HCT116 (cell line): ENCODE results near the gene LYPD8. TPM values are rescaled to one million over a fixed set of nuclear protein-coding genes. Genes with fewer than 3 reads are reported as not detected.

Experiments used
- ATAC-seq: fragments of 200-7000 bp; cut with Tn5 transposase; 2 replicates; pipeline ENCODE4 v1.9.1; 2020; ENCODE audit warnings: mild to moderate bottlenecking, moderate library complexity
- BruUV-seq: library from RNA; stranded (reverse); fragments of 400-500 nt; replicated peaks from 2 replicates; lab custom pipeline; 2021; lab: Mats Ljungman, UMichigan
- CTCF ChIA-PET: fragments of 300-600 bp; sonication (Branson Sonifier 250); formaldehyde crosslinking; loops from one replicate; lab custom pipeline; 2021; ENCODE audit warnings: antibody characterized with exemption; lab: Charles Lee
- POLR2A ChIA-PET: fragments of 300-600, 350-600 bp; sonication (Branson Sonifier 250); formaldehyde crosslinking; loops from one replicate; lab custom pipeline; 2021; ENCODE audit warnings: antibody characterized with exemption; lab: Charles Lee
- RAD21 ChIA-PET, 2 experiments: fragments of 300-600 bp; sonication (Branson Sonifier 250); formaldehyde crosslinking; loops; one replicate each; lab custom pipeline; 2023; ENCODE audit warnings: low total read pairs in 2 of 2; ENCODE audit not compliant: uncharacterized antibody in 2 of 2, unreplicated experiment in 2 of 2, low non-redundant PET in 1 of 2; lab: Charles Lee
- DNase-seq: peaks from one replicate; pipeline ENCODE4 v3.0.0-alpha.2; 2010; ENCODE audit warnings: low read depth, low spot score
- H2AFZ ChIP-seq: fragments of 200-600 bp; shearing (Covaris generic), sonication (generic); 2 replicates; pipeline ENCODE4 v1.6.1; 2017; ENCODE audit warnings: low read depth, mixed run types, mixed read lengths, antibody characterized with exemption, low read length; ENCODE audit not compliant: poor library complexity, severe bottlenecking
- H3K27ac ChIP-seq: 2 replicates; pipeline ENCODE4 v1.5.1; 2012; ENCODE audit warnings: low read depth, low read length
- H3K27me3 ChIP-seq: fragments of 200-600 bp; sonication (generic); 2 replicates; pipeline ENCODE4 v1.6.1; 2016; ENCODE audit warnings: mixed run types, low read length, mixed read lengths; ENCODE audit not compliant: insufficient read depth
- H3K36me3 ChIP-seq, 2 experiments: fragments of 200-500 bp in 1 of 2; fragments of 200-600 bp in 1 of 2; sonication (Bioruptor generic) in 1 of 2; sonication (generic) in 1 of 2; 2 replicates each; pipeline versions ENCODE4 v1.5.1 to v1.6.1; 2014 to 2016; ENCODE audit warnings: low read length in 2 of 2, inconsistent platforms in 1 of 2, mixed read lengths in 1 of 2, mixed run types in 1 of 2; ENCODE audit not compliant: insufficient read depth in 2 of 2, control insufficient read depth in 1 of 2
- H3K4me1 ChIP-seq, 2 experiments: fragments of 200-600 bp in 1 of 2; sonication (generic) in 1 of 2; 2 replicates each; pipeline versions ENCODE4 v1.5.1 to v1.6.1; 2012 to 2017; ENCODE audit warnings: low read length in 2 of 2, inconsistent platforms in 1 of 2, mild to moderate bottlenecking in 1 of 2, mixed read lengths in 1 of 2, mixed run types in 1 of 2, moderate library complexity in 1 of 2; ENCODE audit not compliant: insufficient read depth in 2 of 2, control insufficient read depth in 1 of 2
- H3K4me2 ChIP-seq: fragments of 200-600 bp; sonication (generic); 2 replicates; pipeline ENCODE4 v1.6.1; 2017; ENCODE audit warnings: mixed run types, low read length, mixed read lengths
- H3K4me3 ChIP-seq, 2 experiments: fragments of 200-600 bp in 1 of 2; sonication (generic) in 1 of 2; replicated peaks in 1 of 2; 2 replicates each; pipeline ENCODE4 v1.5.1; 2011 to 2016; ENCODE audit warnings: low read length in 2 of 2, control low read depth in 1 of 2, low read depth in 1 of 2, mild to moderate bottlenecking in 1 of 2, mixed read lengths in 1 of 2, mixed run types in 1 of 2
- H3K79me2 ChIP-seq: fragments of 200-600 bp; sonication (generic); 2 replicates; pipeline ENCODE4 v1.6.1; 2017; ENCODE audit warnings: mild to moderate bottlenecking, mixed run types, low read length, moderate library complexity, mixed read lengths; ENCODE audit not compliant: insufficient read depth
- H3K9ac ChIP-seq: fragments of 200-600 bp; sonication (generic); 2 replicates; pipeline ENCODE4 v1.6.1; 2016; ENCODE audit warnings: low read length, mixed read lengths
- H3K9me2 ChIP-seq: fragments of 200-600 bp; sonication (generic), shearing (Covaris generic); 2 replicates; pipeline ENCODE4 v1.6.1; 2017; ENCODE audit warnings: mixed run types, mild to moderate bottlenecking, moderate library complexity; ENCODE audit not compliant: insufficient read depth
- H3K9me3 ChIP-seq, 2 experiments: fragments of 200-500 bp in 1 of 2; fragments of 200-600 bp in 1 of 2; sonication (Bioruptor generic) in 1 of 2; sonication (generic) in 1 of 2; 2 replicates each; pipeline ENCODE4 v1.6.1; 2014 to 2017; ENCODE audit warnings: low read length in 2 of 2, mixed read lengths in 2 of 2, inconsistent platforms in 1 of 2, low read depth in 1 of 2, mild to moderate bottlenecking in 1 of 2, mixed run types in 1 of 2, moderate library complexity in 1 of 2; ENCODE audit not compliant: control insufficient read depth in 1 of 2, insufficient read depth in 1 of 2
- H4K20me1 ChIP-seq: fragments of 200-600 bp; sonication (generic), shearing (Covaris generic); 2 replicates; pipeline ENCODE4 v1.6.1; 2017; ENCODE audit warnings: mixed run types, mild to moderate bottlenecking, moderate library complexity; ENCODE audit not compliant: insufficient read depth
- CEBPB ChIP-seq: IDR thresholded peaks from 2 replicates; pipeline ENCODE4 v1.6.1; 2012; ENCODE audit warnings: low read depth
- ELF1 ChIP-seq: IDR thresholded peaks from 2 replicates; pipeline ENCODE4 v1.6.1; 2012; ENCODE audit warnings: low read depth, borderline replicate concordance
- EZH2phosphoT487 ChIP-seq: fragments of 200-600 bp; IDR thresholded peaks from 2 replicates; pipeline ENCODE4 v1.6.1; 2018; ENCODE audit warnings: antibody characterized with exemption, borderline replicate concordance
- FOSL1 ChIP-seq: IDR thresholded peaks from 2 replicates; pipeline ENCODE4 v1.6.1; 2012; ENCODE audit warnings: low read depth
- JUND ChIP-seq: IDR thresholded peaks from 2 replicates; pipeline ENCODE4 v1.6.1; 2012
- RAD21 ChIP-seq: IDR thresholded peaks from 2 replicates; pipeline ENCODE4 v1.6.1; 2012; ENCODE audit warnings: low read depth, mild to moderate bottlenecking
- SIN3A ChIP-seq: IDR thresholded peaks from 2 replicates; pipeline ENCODE4 v1.6.1; 2012; ENCODE audit warnings: low read depth
- SP1 ChIP-seq: IDR thresholded peaks from 2 replicates; pipeline ENCODE4 v1.6.1; 2012; ENCODE audit warnings: low read depth
- intact Hi-C: fragments of 100-400 bp; cut with micrococcal nuclease; formaldehyde crosslinking; loops from 2 replicates; pipeline ENCODE4 v1.10.0; 2022
- total RNA-seq: library from RNA; stranded (reverse); gene quantifications from one replicate; pipeline ENCODE4 v1.2.1, GENCODE V29; 2021; ENCODE audit not compliant: unreplicated experiment
- TF ChIP-seq, protein P1 (sequence below): IDR thresholded peaks from 2 replicates; pipeline ENCODE4 v1.6.1; 2012; ENCODE audit warnings: low read depth

The LYPD8 gene
- total RNA-seq, 1 experiment from 2014 or later = not detected

DNA sequence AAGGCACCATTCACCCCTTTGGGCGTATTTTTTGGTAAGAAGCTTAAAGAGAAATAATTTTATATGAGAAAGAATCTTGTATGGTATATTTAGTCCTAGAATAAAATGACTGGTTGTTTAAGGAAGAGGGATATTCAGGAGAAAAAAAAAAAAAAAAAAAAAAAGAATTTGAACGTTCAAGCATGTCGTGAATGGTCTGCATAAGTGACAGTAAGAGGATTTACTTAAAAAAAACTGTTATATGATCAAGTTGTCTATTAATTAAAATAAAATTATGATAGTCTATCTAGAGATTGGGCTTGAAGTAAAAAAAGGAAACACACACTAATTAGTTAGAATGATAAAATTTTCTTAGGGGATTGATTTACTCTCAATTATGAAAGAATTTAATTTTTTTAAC lies 41.3 kb downstream of the LYPD8 start:
- no peak overlapping the region for H3K4me2 ChIP-seq
- ChIA-PET POLR2A (no interaction called here), RAD21 (no interaction called here), CTCF (no interaction called here)
- H3K4me1 ChIP-seq = no peaks in the 10 kb centered on the region
- H3K4me3 ChIP-seq = no peak overlapping the region
- H2AFZ ChIP-seq = no peak overlapping the region
- H3K9ac ChIP-seq = no peak overlapping the region
- TF ChIP-seq EZH2phosphoT487 (no peak), ELF1 (no peak), RAD21 (no peak), FOSL1 (no peak), CEBPB (no peak), SIN3A (no peak), JUND (no peak), SP1 (no peak)
- TF ChIP-seq, protein P1, sequence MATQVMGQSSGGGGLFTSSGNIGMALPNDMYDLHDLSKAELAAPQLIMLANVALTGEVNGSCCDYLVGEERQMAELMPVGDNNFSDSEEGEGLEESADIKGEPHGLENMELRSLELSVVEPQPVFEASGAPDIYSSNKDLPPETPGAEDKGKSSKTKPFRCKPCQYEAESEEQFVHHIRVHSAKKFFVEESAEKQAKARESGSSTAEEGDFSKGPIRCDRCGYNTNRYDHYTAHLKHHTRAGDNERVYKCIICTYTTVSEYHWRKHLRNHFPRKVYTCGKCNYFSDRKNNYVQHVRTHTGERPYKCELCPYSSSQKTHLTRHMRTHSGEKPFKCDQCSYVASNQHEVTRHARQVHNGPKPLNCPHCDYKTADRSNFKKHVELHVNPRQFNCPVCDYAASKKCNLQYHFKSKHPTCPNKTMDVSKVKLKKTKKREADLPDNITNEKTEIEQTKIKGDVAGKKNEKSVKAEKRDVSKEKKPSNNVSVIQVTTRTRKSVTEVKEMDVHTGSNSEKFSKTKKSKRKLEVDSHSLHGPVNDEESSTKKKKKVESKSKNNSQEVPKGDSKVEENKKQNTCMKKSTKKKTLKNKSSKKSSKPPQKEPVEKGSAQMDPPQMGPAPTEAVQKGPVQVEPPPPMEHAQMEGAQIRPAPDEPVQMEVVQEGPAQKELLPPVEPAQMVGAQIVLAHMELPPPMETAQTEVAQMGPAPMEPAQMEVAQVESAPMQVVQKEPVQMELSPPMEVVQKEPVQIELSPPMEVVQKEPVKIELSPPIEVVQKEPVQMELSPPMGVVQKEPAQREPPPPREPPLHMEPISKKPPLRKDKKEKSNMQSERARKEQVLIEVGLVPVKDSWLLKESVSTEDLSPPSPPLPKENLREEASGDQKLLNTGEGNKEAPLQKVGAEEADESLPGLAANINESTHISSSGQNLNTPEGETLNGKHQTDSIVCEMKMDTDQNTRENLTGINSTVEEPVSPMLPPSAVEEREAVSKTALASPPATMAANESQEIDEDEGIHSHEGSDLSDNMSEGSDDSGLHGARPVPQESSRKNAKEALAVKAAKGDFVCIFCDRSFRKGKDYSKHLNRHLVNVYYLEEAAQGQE = no peak
- H3K27me3 ChIP-seq = no peaks in the 10 kb centered on the region
- no peaks in the 10 kb centered on the region for H4K20me1 ChIP-seq
- ATAC-seq = no peak
- DNase-seq = no peak
- H3K27ac ChIP-seq = no peak overlapping the region
- H3K79me2 ChIP-seq = no peaks in the 10 kb centered on the region
- intact Hi-C loops = no loop called here
- BruUV-seq = no TSS peak
- H3K36me3 ChIP-seq = no peaks in the 10 kb centered on the region
- no peaks in the 10 kb centered on the region for H3K9me2 ChIP-seq
- H3K9me3 ChIP-seq = peaks cover 0 to 5% of the 10 kb centered on the region in 2 experiments; a peak in 2 of 4 replicates
